ENCODE data around the gene SCAPER.

DNA sequence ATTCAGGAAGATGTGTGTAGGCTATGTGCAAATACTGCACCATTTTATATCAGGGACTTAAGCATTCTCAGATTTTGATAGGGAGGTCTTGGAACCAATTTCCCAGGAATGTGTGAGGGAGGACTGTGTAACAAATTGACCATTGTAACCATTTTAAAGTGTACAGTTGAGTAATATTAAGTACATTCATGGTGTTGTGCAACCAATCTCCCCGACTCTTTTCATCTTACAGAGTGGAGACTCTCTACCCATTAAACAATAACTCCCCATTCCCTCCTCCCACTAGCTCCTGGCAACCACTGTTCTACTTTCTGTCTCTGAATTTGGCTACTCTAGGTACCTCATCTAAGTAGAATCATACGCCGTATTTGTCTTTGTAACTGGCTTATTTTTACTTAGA lies 31.5 kb upstream of the SCAPER start:
- TF ChIP-seq, protein P1, sequence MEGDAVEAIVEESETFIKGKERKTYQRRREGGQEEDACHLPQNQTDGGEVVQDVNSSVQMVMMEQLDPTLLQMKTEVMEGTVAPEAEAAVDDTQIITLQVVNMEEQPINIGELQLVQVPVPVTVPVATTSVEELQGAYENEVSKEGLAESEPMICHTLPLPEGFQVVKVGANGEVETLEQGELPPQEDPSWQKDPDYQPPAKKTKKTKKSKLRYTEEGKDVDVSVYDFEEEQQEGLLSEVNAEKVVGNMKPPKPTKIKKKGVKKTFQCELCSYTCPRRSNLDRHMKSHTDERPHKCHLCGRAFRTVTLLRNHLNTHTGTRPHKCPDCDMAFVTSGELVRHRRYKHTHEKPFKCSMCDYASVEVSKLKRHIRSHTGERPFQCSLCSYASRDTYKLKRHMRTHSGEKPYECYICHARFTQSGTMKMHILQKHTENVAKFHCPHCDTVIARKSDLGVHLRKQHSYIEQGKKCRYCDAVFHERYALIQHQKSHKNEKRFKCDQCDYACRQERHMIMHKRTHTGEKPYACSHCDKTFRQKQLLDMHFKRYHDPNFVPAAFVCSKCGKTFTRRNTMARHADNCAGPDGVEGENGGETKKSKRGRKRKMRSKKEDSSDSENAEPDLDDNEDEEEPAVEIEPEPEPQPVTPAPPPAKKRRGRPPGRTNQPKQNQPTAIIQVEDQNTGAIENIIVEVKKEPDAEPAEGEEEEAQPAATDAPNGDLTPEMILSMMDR (IDR thresholded peaks at IDR 0.05; ENCODE audit: poor library complexity, severe bottlenecking): no peak
- TF ChIP-seq RAD21 (conservative IDR thresholded peaks at IDR 0.05): no peak
- TF ChIP-seq, protein P2, sequence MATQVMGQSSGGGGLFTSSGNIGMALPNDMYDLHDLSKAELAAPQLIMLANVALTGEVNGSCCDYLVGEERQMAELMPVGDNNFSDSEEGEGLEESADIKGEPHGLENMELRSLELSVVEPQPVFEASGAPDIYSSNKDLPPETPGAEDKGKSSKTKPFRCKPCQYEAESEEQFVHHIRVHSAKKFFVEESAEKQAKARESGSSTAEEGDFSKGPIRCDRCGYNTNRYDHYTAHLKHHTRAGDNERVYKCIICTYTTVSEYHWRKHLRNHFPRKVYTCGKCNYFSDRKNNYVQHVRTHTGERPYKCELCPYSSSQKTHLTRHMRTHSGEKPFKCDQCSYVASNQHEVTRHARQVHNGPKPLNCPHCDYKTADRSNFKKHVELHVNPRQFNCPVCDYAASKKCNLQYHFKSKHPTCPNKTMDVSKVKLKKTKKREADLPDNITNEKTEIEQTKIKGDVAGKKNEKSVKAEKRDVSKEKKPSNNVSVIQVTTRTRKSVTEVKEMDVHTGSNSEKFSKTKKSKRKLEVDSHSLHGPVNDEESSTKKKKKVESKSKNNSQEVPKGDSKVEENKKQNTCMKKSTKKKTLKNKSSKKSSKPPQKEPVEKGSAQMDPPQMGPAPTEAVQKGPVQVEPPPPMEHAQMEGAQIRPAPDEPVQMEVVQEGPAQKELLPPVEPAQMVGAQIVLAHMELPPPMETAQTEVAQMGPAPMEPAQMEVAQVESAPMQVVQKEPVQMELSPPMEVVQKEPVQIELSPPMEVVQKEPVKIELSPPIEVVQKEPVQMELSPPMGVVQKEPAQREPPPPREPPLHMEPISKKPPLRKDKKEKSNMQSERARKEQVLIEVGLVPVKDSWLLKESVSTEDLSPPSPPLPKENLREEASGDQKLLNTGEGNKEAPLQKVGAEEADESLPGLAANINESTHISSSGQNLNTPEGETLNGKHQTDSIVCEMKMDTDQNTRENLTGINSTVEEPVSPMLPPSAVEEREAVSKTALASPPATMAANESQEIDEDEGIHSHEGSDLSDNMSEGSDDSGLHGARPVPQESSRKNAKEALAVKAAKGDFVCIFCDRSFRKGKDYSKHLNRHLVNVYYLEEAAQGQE (IDR thresholded peaks at IDR 0.05; ENCODE audit: borderline replicate concordance): no peak
